Suppressor macrophage treated with lipopolysaccharide for 1 hour (primary cell): ENCODE data around the gene MPZL1.
A peak's percentile ranks its signal among the peaks of the same experiment; 100 is the strongest.
"Not testable (repeated sequence)": the region's sequence is repeated elsewhere in the genome, so short reads cannot be mapped to it uniquely, and the experiment has no call there.

Experiments used
- DNase-seq, 3 donors: peaks; one replicate each; pipeline ENCODE4 v3.0.0-alpha.2; 2020 to 2022

Gene MPZL1

GRCh38 chr1:167819849-167820683 is 98.3 kb downstream of the MPZL1 start:
- DNase-seq, result peak; percentile 89 to 95 (median 90)

GRCh38 chr1:167820684-167821355 is 99.0 kb downstream of the MPZL1 start:
- DNase-seq, result no peak

- DNase-seq, result no peak
Observed at GRCh38 chr1:167821356-167821685, 99.5 kb downstream of the MPZL1 start.

GRCh38 chr1:167821969-167822685 is 100.3 kb downstream of the MPZL1 start:
- no peak for DNase-seq

GRCh38 chr1:167824163-167824794 is 102.5 kb downstream of the MPZL1 start:
- DNase-seq, result no peak

GRCh38 chr1:167825419-167826079 is 103.8 kb downstream of the MPZL1 start:
- no peak for DNase-seq

GRCh38 chr1:167826127-167826526 is 104.3 kb downstream of the MPZL1 start:
- DNase-seq, result no peak

GRCh38 chr1:167829868-167830267 is 108.1 kb downstream of the MPZL1 start:
- DNase-seq, result no peak

GRCh38 chr1:167830668-167831067 is 108.9 kb downstream of the MPZL1 start:
- not testable (repeated sequence) for DNase-seq

- DNase-seq, result no peak
Observed at GRCh38 chr1:167832693-167833092, 110.9 kb downstream of the MPZL1 start.

GRCh38 chr1:167833904-167834303 is 112.1 kb downstream of the MPZL1 start:
- DNase-seq, result no peak

- DNase-seq, result no peak
Observed at GRCh38 chr1:167836197-167836596, 114.4 kb downstream of the MPZL1 start.

GRCh38 chr1:167837326-167837725 is 115.5 kb downstream of the MPZL1 start:
- no peak for DNase-seq

- peak in 1 of 3 donors; percentile 17 for DNase-seq
Observed at GRCh38 chr1:167839009-167839408, 117.2 kb downstream of the MPZL1 start.
